WTC11 (cell line): ENCODE measurements around the gene NDUFA12. TPM values are rescaled to one million over a fixed set of nuclear protein-coding genes. Genes with fewer than 3 reads are reported as not detected.

Experiments used
- ATAC-seq: fragments of 200-7000 bp; cut with Tn5 transposase; 2 replicates; pipeline ENCODE4 v1.10.0; 2021; ENCODE audit warnings: mild to moderate bottlenecking, moderate library complexity
- CTCF ChIA-PET: fragments of 300-600 bp; sonication (Branson Sonifier 250); formaldehyde crosslinking; loops from one replicate; lab custom pipeline; 2021; ENCODE audit warnings: antibody characterized with exemption; lab: Charles Lee
- POLR2A ChIA-PET: fragments of 350-600 bp; sonication (Branson Sonifier 250); formaldehyde crosslinking; loops from one replicate; lab custom pipeline; 2021; ENCODE audit warnings: antibody characterized with exemption; lab: Charles Lee
- DNase-seq: peaks from one replicate; pipeline ENCODE4 v3.0.0; 2021; ENCODE audit warnings: low spot score
- H3K27ac Mint-ChIP-seq: 2 replicates; pipeline ENCODE4 v1.8.0; 2021; ENCODE audit warnings: mixed read lengths
- H3K27me3 Mint-ChIP-seq: 2 replicates; pipeline ENCODE4 v1.8.0; 2021; ENCODE audit warnings: low read depth, mild to moderate bottlenecking, moderate library complexity, mixed read lengths
- H3K36me3 Mint-ChIP-seq: 2 replicates; pipeline ENCODE4 v1.8.0; 2021; ENCODE audit warnings: mixed read lengths
- H3K4me1 Mint-ChIP-seq: 2 replicates; pipeline ENCODE4 v1.8.0; 2022; ENCODE audit warnings: mixed read lengths
- H3K4me3 Mint-ChIP-seq: 2 replicates; pipeline ENCODE4 v1.8.0; 2021; ENCODE audit warnings: mild to moderate bottlenecking, moderate library complexity, mixed read lengths
- H3K9me3 Mint-ChIP-seq: 2 replicates; pipeline ENCODE4 v1.8.0; 2021; ENCODE audit warnings: mixed read lengths
- ATF3 ChIP-seq: sonication (generic); formaldehyde crosslinking; conservative IDR thresholded peaks from 2 replicates; pipeline ENCODE4 v1.8.1; 2022; ENCODE audit warnings: mild to moderate bottlenecking, missing genetic modification reagents
- CREB1 ChIP-seq: sonication (generic); formaldehyde crosslinking; IDR thresholded peaks from 2 replicates; pipeline ENCODE4 v1.8.0; 2023; ENCODE audit warnings: mild to moderate bottlenecking, missing genetic modification reagents
- E2F4 ChIP-seq: sonication (generic); formaldehyde crosslinking; IDR thresholded peaks from 2 replicates; pipeline ENCODE4 v1.8.1; 2022; ENCODE audit warnings: low read depth, mild to moderate bottlenecking, moderate library complexity, missing genetic modification reagents, borderline replicate concordance
- EMX1 ChIP-seq: fragments of 250-450 bp; sonication (Bioruptor Pico); IDR thresholded peaks from 2 replicates; pipeline ENCODE4 v1.8.0; 2021; ENCODE audit warnings: mild to moderate bottlenecking
- HMGXB4 ChIP-seq: sonication (generic); formaldehyde crosslinking; IDR thresholded peaks from 2 replicates; pipeline ENCODE4 v1.8.1; 2023; ENCODE audit warnings: mild to moderate bottlenecking, moderate library complexity, missing genetic modification reagents
- KAT7 ChIP-seq: sonication (generic); formaldehyde crosslinking; IDR thresholded peaks from 2 replicates; pipeline ENCODE4 v1.8.1; 2023; ENCODE audit warnings: missing genetic modification reagents, mild to moderate bottlenecking, borderline replicate concordance
- NR2C2 ChIP-seq: sonication (generic); formaldehyde crosslinking; IDR thresholded peaks from 2 replicates; pipeline ENCODE4 v1.8.0; 2022; ENCODE audit warnings: mild to moderate bottlenecking, missing genetic modification reagents
- STAT6 ChIP-seq: sonication (generic); formaldehyde crosslinking; conservative IDR thresholded peaks from 2 replicates; pipeline ENCODE4 v1.8.1; 2023; ENCODE audit warnings: mild to moderate bottlenecking, low read depth, missing genetic modification reagents, moderate library complexity
- TCF7 ChIP-seq: sonication (generic); formaldehyde crosslinking; IDR thresholded peaks from 2 replicates; pipeline ENCODE4 v1.8.0; 2022; ENCODE audit warnings: mild to moderate bottlenecking, low read depth, missing genetic modification reagents, moderate library complexity
- TEAD1 ChIP-seq: sonication (generic); formaldehyde crosslinking; IDR thresholded peaks from 2 replicates; pipeline ENCODE4 v1.8.0; 2022; ENCODE audit warnings: mild to moderate bottlenecking, missing genetic modification reagents
- ZNF263 ChIP-seq: sonication (generic); formaldehyde crosslinking; IDR thresholded peaks from 2 replicates; pipeline ENCODE4 v1.8.1; 2022; ENCODE audit warnings: low read depth, mild to moderate bottlenecking, moderate library complexity, missing genetic modification reagents
- ZNF396 ChIP-seq: fragments of 250-450 bp; sonication (Bioruptor Pico); IDR thresholded peaks from 2 replicates; pipeline ENCODE4 v1.8.0; 2021; ENCODE audit warnings: mild to moderate bottlenecking, moderate library complexity, borderline replicate concordance
- ZNF425 ChIP-seq: fragments of 250-450 bp; sonication (Bioruptor Pico); conservative IDR thresholded peaks from 2 replicates; pipeline ENCODE4 v1.9.0; 2021; ENCODE audit warnings: mild to moderate bottlenecking
- ZNF532 ChIP-seq: fragments of 250-450 bp; sonication (Bioruptor Pico); IDR thresholded peaks from 2 replicates; pipeline ENCODE4 v1.9.0; 2021; ENCODE audit warnings: mild to moderate bottlenecking, borderline replicate concordance
- ZNF671 ChIP-seq: fragments of 250-450 bp; sonication (Bioruptor Pico); IDR thresholded peaks from 2 replicates; pipeline ENCODE4 v1.8.0; 2021; ENCODE audit warnings: mild to moderate bottlenecking
- total RNA-seq: library from RNA; stranded (reverse); gene quantifications from 3 replicates; pipeline ENCODE4 v1.2.3, GENCODE V29; 2021

NDUFA12 gene
- total RNA-seq, 1 experiment from 2014 or later = 87.3 TPM

GRCh38 chr12:94941440-94941862 lies 62.0 kb downstream of the NDUFA12 start:
- H3K36me3 Mint-ChIP-seq = no peaks in the 10 kb centered on the region
- no peak for TF ChIP-seq HMGXB4 (CRISPR knock-in tag)
- no peak for TF ChIP-seq ZNF263 (CRISPR knock-in tag)
- TF ChIP-seq NR2C2 (CRISPR knock-in tag) = no peak
- no peak for TF ChIP-seq STAT6 (CRISPR knock-in tag)
- no peak for TF ChIP-seq ZNF532 (CRISPR knock-in tag)
- no peak for TF ChIP-seq CREB1
- TF ChIP-seq EMX1 (CRISPR knock-in tag) = no peak
- no peak for TF ChIP-seq ZNF425
- no peak for TF ChIP-seq KAT7 (CRISPR knock-in tag)
- no peak for TF ChIP-seq TCF7
- TF ChIP-seq ATF3 (CRISPR knock-in tag) = no peak
- no peak for TF ChIP-seq ZNF396 (CRISPR knock-in tag)
- TF ChIP-seq TEAD1 (CRISPR knock-in tag) = no peak
- TF ChIP-seq ZNF671 = no peak
- no peak for TF ChIP-seq E2F4 (CRISPR knock-in tag)
- POLR2A ChIA-PET = no interaction called here
- no peak for ATAC-seq
- peaks cover 4% of the 10 kb centered on the region; the same call in 1 of the 2 replicates for H3K9me3 Mint-ChIP-seq
- no peaks in the 10 kb centered on the region for H3K4me1 Mint-ChIP-seq
- no peak for DNase-seq
- no peaks in the 10 kb centered on the region for H3K27me3 Mint-ChIP-seq
- H3K4me3 Mint-ChIP-seq = no peak overlapping the region
- H3K27ac Mint-ChIP-seq = no peak overlapping the region
- CTCF ChIA-PET = no interaction called here
